Endothelial cell of umbilical vein (primary cell): ENCODE measurements around the gene PUS3. TPM values are rescaled to one million over a fixed set of nuclear protein-coding genes. Genes with fewer than 3 reads are reported as not detected.

Experiments
- BruUV-seq: library from RNA; stranded (reverse); fragments of 400-500 nt; replicated peaks from 2 replicates; lab custom pipeline; 2021; lab: Mats Ljungman, UMichigan
- CTCF ChIA-PET: fragments of 300-600, 350-600 bp; sonication (Branson Sonifier 250); formaldehyde crosslinking; loops from one replicate; lab custom pipeline; 2021; ENCODE audit warnings: antibody characterized with exemption, inconsistent platforms; lab: Charles Lee
- POLR2A ChIA-PET: fragments of 300-600, 350-600 bp; sonication (Branson Sonifier 250); formaldehyde crosslinking; loops from one replicate; lab custom pipeline; 2021; ENCODE audit warnings: antibody characterized with exemption, inconsistent platforms; lab: Charles Lee
- DNase-seq: peaks from one replicate; pipeline ENCODE4 v3.0.0-alpha.2; 2011; ENCODE audit warnings: low read depth, low spot score
- FAIRE-seq: peaks from 2 replicates; lab custom pipeline; 2011; peaks lifted over from hg19 to GRCh38; lab: Jason Lieb, UNC
- H2AFZ ChIP-seq: 2 replicates; pipeline ENCODE4 v1.6.0; 2012; ENCODE audit warnings: low read depth, low read length, control low read depth, inconsistent platforms
- H3K27ac ChIP-seq: 2 replicates; pipeline ENCODE4 v1.5.1; 2011; ENCODE audit warnings: low read depth, mild to moderate bottlenecking, control low read depth, low read length, moderate library complexity; ENCODE audit not compliant: insufficient read depth
- H3K27me3 ChIP-seq, 2 experiments: 2 replicates each; pipeline versions ENCODE4 v1.6.0 to v1.6.1; 2011; ENCODE audit warnings: low read length in 2 of 2, mixed read lengths in 1 of 2; ENCODE audit not compliant: control insufficient read depth in 2 of 2, insufficient read depth in 2 of 2
- H3K36me3 ChIP-seq, 2 experiments: 2 replicates in 1 of 2; 3 replicates in 1 of 2; pipeline ENCODE4 v1.5.1; 2011; ENCODE audit warnings: low read length in 2 of 2, mild to moderate bottlenecking in 1 of 2, moderate library complexity in 1 of 2; ENCODE audit not compliant: control insufficient read depth in 2 of 2, insufficient read depth in 2 of 2; ENCODE audit errors: extremely low read depth in 1 of 2
- H3K4me1 ChIP-seq: 3 replicates; pipeline ENCODE4 v1.5.1; 2011; ENCODE audit warnings: mild to moderate bottlenecking, low read length; ENCODE audit not compliant: control insufficient read depth, insufficient read depth; ENCODE audit errors: extremely low read depth
- H3K4me2 ChIP-seq: 2 replicates; pipeline ENCODE4 v1.6.1; 2011; ENCODE audit warnings: low read length, control low read depth, mixed read lengths; ENCODE audit not compliant: insufficient read depth
- H3K4me3 ChIP-seq, 3 experiments: fragments of 200-600 bp in 1 of 3; sonication (generic), shearing (Covaris generic) in 1 of 3; replicated peaks in 1 of 3; 2 replicates each; pipeline ENCODE4 v1.5.1; 2011 to 2016; ENCODE audit warnings: control low read depth in 3 of 3, low read length in 3 of 3, mild to moderate bottlenecking in 2 of 3, inconsistent platforms in 1 of 3, low read depth in 1 of 3, moderate library complexity in 1 of 3; ENCODE audit not compliant: insufficient read depth in 1 of 3
- H3K79me2 ChIP-seq: 2 replicates; pipeline ENCODE4 v1.6.0; 2012; ENCODE audit warnings: low read length, inconsistent platforms; ENCODE audit not compliant: control insufficient read depth, insufficient read depth
- H3K9ac ChIP-seq: replicated peaks from 2 replicates; pipeline ENCODE3; 2011; ENCODE audit warnings: low read length, control low read depth; ENCODE audit not compliant: insufficient read depth; ENCODE audit errors: extremely low read depth
- H3K9me1 ChIP-seq: replicated peaks from 3 replicates; pipeline ENCODE4 v1.6.0; 2011; ENCODE audit warnings: mild to moderate bottlenecking, low read length; ENCODE audit not compliant: control insufficient read depth, insufficient read depth; ENCODE audit errors: extremely low read depth
- H3K9me3 ChIP-seq: replicated peaks from 2 replicates; pipeline ENCODE4 v1.5.1; 2012; ENCODE audit warnings: low read length, inconsistent platforms; ENCODE audit not compliant: control insufficient read depth, insufficient read depth
- H4K20me1 ChIP-seq: replicated peaks from 2 replicates; pipeline ENCODE3; 2011; ENCODE audit warnings: mild to moderate bottlenecking, low read length; ENCODE audit not compliant: control insufficient read depth, insufficient read depth; ENCODE audit errors: extremely low read depth
- EZH2 ChIP-seq: IDR thresholded peaks from 2 replicates; pipeline ENCODE4 v1.6.1; 2012; ENCODE audit warnings: borderline replicate concordance, low read depth, mild to moderate bottlenecking, moderate library complexity, low read length, inconsistent platforms; ENCODE audit not compliant: severe bottlenecking
- FOS ChIP-seq: IDR thresholded peaks from 2 replicates; pipeline ENCODE4 v1.6.1; 2011; ENCODE audit warnings: mild to moderate bottlenecking, low read length, moderate library complexity, borderline replicate concordance; ENCODE audit not compliant: insufficient read depth
- GATA2 ChIP-seq: IDR thresholded peaks from 2 replicates; pipeline ENCODE4 v1.7.0; 2011; ENCODE audit warnings: low read depth, mild to moderate bottlenecking, moderate library complexity, mixed read lengths, low read length; ENCODE audit not compliant: insufficient read length, insufficient read depth
- JUN ChIP-seq: IDR thresholded peaks from 2 replicates; pipeline ENCODE4 v1.6.1; 2011; ENCODE audit warnings: borderline replicate concordance, low read depth; ENCODE audit not compliant: insufficient read length, insufficient read depth
- MYC ChIP-seq: IDR thresholded peaks from one replicate; pipeline ENCODE4 v1.6.1; 2011; ENCODE audit warnings: mild to moderate bottlenecking, low read depth, low read length
- POLR2A ChIP-seq: IDR thresholded peaks from 2 replicates; pipeline ENCODE4 v1.6.1; 2012; ENCODE audit warnings: low read depth, mild to moderate bottlenecking, control low read depth, low read length
- POLR2AphosphoS5 ChIP-seq: IDR thresholded peaks from 2 replicates; pipeline ENCODE4 v1.6.1; 2012; ENCODE audit warnings: low read depth, mild to moderate bottlenecking, control low read depth, low read length, moderate library complexity; ENCODE audit not compliant: insufficient read depth
- dilution Hi-C: fragments of 300-500 bp; cut with MboI; formaldehyde crosslinking; loops from one replicate; pipeline ENCODE4 v1.15.0; 2019; ENCODE audit warnings: low sequenced_read_pairs; ENCODE audit not compliant: extremely low pct_ligation_motif_present
- intact Hi-C: fragments of 100-400 bp; cut with micrococcal nuclease; formaldehyde crosslinking; loops from one replicate; pipeline ENCODE4 v1.10.0; 2022
- polyA plus RNA-seq, 4 experiments: library from polyadenylated mRNA; depleted of rRNA in 3 of 4; stranded (reverse) in 3 of 4; unstranded in 1 of 4; fragments of >200 nt; gene quantifications; 2 replicates each; pipeline versions ENCODE4 v1.2.1 to v1.2.3, GENCODE V29; 2011 to 2012; ENCODE audit warnings: missing spikeins in 1 of 4
- total RNA-seq: library from RNA; stranded (reverse); gene quantifications from 2 replicates; pipeline ENCODE4 v1.2.3, GENCODE V29; 2021
- TF ChIP-seq, protein P1 (sequence below), 2 donors: IDR thresholded peaks; 1 replicate in 1 of 2; 2 replicates in 1 of 2; pipeline ENCODE4 v1.5.1; 2011; ENCODE audit warnings: low read length in 2 of 2, mild to moderate bottlenecking in 2 of 2, moderate library complexity in 2 of 2, control low read depth in 1 of 2, inconsistent platforms in 1 of 2, low read depth in 1 of 2; ENCODE audit not compliant: insufficient read depth in 1 of 2; ENCODE audit errors: extremely low read depth in 1 of 2
- TF ChIP-seq, protein P2 (sequence below): IDR thresholded peaks from 2 replicates; pipeline ENCODE4 v1.6.1; 2011; ENCODE audit not compliant: insufficient read depth, insufficient read length

PUS3 gene
- total and polyA plus RNA-seq, 2 donors (not counting 3 experiments of a cell fraction or from before 2014, with no cell fraction given) = 5.1 to 10.3 TPM

DNA sequence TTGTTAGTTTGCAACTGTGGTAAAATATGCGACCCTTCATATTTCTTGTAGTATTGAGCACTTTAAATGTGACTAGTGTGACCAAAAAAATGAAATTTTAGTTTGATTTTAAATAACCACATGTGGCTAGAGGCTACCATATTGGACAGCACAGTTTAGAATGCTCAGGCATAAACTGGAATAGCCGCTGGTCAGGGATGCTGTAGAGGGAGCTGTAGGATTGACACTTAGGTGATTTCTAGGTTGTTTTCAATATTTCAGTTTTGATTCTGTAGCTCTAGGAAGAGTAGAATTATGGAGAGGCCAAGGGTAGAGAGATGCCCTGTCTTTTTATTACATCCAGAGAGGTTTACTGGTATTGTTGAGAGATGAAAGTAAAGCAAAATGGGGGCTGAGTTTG lies 32.0 kb upstream of the PUS3 start:
- Histone ChIP-seq H2AFZ (no peak overlapping the region), H3K27ac (no peak overlapping the region), H3K4me3 (no peak overlapping the region), H4K20me1 (no peaks in the 10 kb centered on the region), H3K9ac (no peak overlapping the region), H3K9me1 (no peaks in the 10 kb centered on the region), H3K9me3 (no peaks in the 10 kb centered on the region), H3K4me2 (no peak overlapping the region), H3K4me1 (no peaks in the 10 kb centered on the region), H3K36me3 (no peaks in the 10 kb centered on the region), H3K27me3 (peaks cover 0 to 2% of the 10 kb centered on the region in 2 experiments), H3K79me2 (no peaks in the 10 kb centered on the region)
- no peak for DNase-seq
- dilution Hi-C loops (no loop called here), intact Hi-C loops (no loop called here)
- TF ChIP-seq, protein P1, sequence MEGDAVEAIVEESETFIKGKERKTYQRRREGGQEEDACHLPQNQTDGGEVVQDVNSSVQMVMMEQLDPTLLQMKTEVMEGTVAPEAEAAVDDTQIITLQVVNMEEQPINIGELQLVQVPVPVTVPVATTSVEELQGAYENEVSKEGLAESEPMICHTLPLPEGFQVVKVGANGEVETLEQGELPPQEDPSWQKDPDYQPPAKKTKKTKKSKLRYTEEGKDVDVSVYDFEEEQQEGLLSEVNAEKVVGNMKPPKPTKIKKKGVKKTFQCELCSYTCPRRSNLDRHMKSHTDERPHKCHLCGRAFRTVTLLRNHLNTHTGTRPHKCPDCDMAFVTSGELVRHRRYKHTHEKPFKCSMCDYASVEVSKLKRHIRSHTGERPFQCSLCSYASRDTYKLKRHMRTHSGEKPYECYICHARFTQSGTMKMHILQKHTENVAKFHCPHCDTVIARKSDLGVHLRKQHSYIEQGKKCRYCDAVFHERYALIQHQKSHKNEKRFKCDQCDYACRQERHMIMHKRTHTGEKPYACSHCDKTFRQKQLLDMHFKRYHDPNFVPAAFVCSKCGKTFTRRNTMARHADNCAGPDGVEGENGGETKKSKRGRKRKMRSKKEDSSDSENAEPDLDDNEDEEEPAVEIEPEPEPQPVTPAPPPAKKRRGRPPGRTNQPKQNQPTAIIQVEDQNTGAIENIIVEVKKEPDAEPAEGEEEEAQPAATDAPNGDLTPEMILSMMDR (IDR thresholded peaks at IDR 0.05; ENCODE audit: extremely low read depth in 1 of 2, insufficient read depth in 1 of 2, low read depth in 1 of 2, low read length in 2 of 2) = no peak
- TF ChIP-seq POLR2A (no peak), MYC (no peak), FOS (no peak), GATA2 (no peak), EZH2 (no peak), JUN (no peak), POLR2AphosphoS5 (no peak)
- TF ChIP-seq, protein P2, sequence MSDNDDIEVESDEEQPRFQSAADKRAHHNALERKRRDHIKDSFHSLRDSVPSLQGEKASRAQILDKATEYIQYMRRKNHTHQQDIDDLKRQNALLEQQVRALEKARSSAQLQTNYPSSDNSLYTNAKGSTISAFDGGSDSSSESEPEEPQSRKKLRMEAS = no peak
- CTCF ChIA-PET = no interaction called here
- no peak for FAIRE-seq
- no TSS peak for BruUV-seq
- POLR2A ChIA-PET = no interaction called here
